Panc1 (cell line): ENCODE results near the gene CADM1. TPM values are rescaled to one million over a fixed set of nuclear protein-coding genes. Genes with fewer than 3 reads are reported as not detected.

Experiments used
- ATAC-seq: fragments of 200-7000 bp; cut with Tn5 transposase; 2 replicates; pipeline ENCODE4 v1.9.1; 2020; ENCODE audit warnings: mild to moderate bottlenecking, moderate library complexity
- BruUV-seq: library from RNA; stranded (reverse); fragments of 400-500 nt; replicated peaks from 2 replicates; lab custom pipeline; 2021; lab: Mats Ljungman, UMichigan
- CTCF ChIA-PET: fragments of 300-600 bp; sonication (Branson Sonifier 250); formaldehyde crosslinking; loops from one replicate; lab custom pipeline; 2022; ENCODE audit warnings: antibody characterized with exemption; lab: Charles Lee
- POLR2A ChIA-PET: fragments of 300-600 bp; sonication (Branson Sonifier 250); formaldehyde crosslinking; loops from one replicate; lab custom pipeline; 2022; ENCODE audit warnings: antibody characterized with exemption; lab: Charles Lee
- DNase-seq: peaks from one replicate; pipeline ENCODE4 v3.0.0-alpha.2; 2010; ENCODE audit warnings: low read depth, low spot score
- H3K27ac ChIP-seq: 2 replicates; pipeline ENCODE4 v1.5.1; 2011; ENCODE audit warnings: mild to moderate bottlenecking, low read length, inconsistent platforms
- H3K27me3 ChIP-seq: fragments of 200-500 bp; sonication (Bioruptor generic); 2 replicates; pipeline ENCODE4 v1.6.0; 2014; ENCODE audit warnings: low read length, inconsistent platforms; ENCODE audit not compliant: control insufficient read depth, insufficient read depth
- H3K36me3 ChIP-seq: fragments of 200-500 bp; sonication (Bioruptor generic); 2 replicates; pipeline ENCODE4 v1.5.1; 2014; ENCODE audit warnings: inconsistent platforms, mild to moderate bottlenecking, low read length, moderate library complexity; ENCODE audit not compliant: control insufficient read depth, insufficient read depth
- H3K4me1 ChIP-seq: 2 replicates; pipeline ENCODE4 v1.5.1; 2011; ENCODE audit warnings: inconsistent platforms, mild to moderate bottlenecking, low read length, moderate library complexity; ENCODE audit not compliant: control insufficient read depth, insufficient read depth
- H3K4me3 ChIP-seq, 2 experiments: 2 replicates each; pipeline ENCODE4 v1.5.1; 2011 to 2012; ENCODE audit warnings: low read depth in 2 of 2, low read length in 2 of 2, mild to moderate bottlenecking in 2 of 2, inconsistent platforms in 1 of 2, moderate library complexity in 1 of 2
- H3K9me3 ChIP-seq: fragments of 200-500 bp; sonication (Bioruptor generic); 2 replicates; pipeline ENCODE4 v1.5.1; 2014; ENCODE audit warnings: low read depth, mild to moderate bottlenecking, inconsistent platforms, low read length, moderate library complexity; ENCODE audit not compliant: control insufficient read depth, insufficient read depth
- POLR2AphosphoS5 ChIP-seq: IDR thresholded peaks from 2 replicates; pipeline ENCODE4 v1.6.1; 2012; ENCODE audit warnings: mild to moderate bottlenecking, low read depth, low read length, moderate library complexity
- SIN3A ChIP-seq: IDR thresholded peaks from 2 replicates; pipeline ENCODE4 v1.6.1; 2012; ENCODE audit warnings: low read depth, mild to moderate bottlenecking, low read length, moderate library complexity, borderline replicate concordance; ENCODE audit not compliant: insufficient read depth
- TCF7L2 ChIP-seq: IDR thresholded peaks from 2 replicates; pipeline ENCODE4 v1.6.1; 2011; ENCODE audit warnings: mild to moderate bottlenecking, low read depth, low read length, inconsistent platforms
- in situ Hi-C: cut with HindIII; loops from 2 replicates; pipeline ENCODE4 v1.10.0; 2016; ENCODE audit warnings: low sequenced_read_pairs, low pct_unique_long_range_greater_than_20kb
- intact Hi-C: fragments of 100-400 bp; cut with micrococcal nuclease; formaldehyde crosslinking; loops from one replicate; pipeline ENCODE4 v1.10.0; 2022; ENCODE audit not compliant: unreplicated experiment
- total RNA-seq: library from RNA; stranded (reverse); gene quantifications from one replicate; pipeline ENCODE4 v1.2.1, GENCODE V29; 2021; ENCODE audit not compliant: unreplicated experiment
- TF ChIP-seq, protein P1 (sequence below): fragments of 450-650 bp; IDR thresholded peaks from 2 replicates; pipeline ENCODE4 v1.5.1; 2017; ENCODE audit warnings: mild to moderate bottlenecking
- TF ChIP-seq, protein P2 (sequence below), 2 experiments: IDR thresholded peaks; 2 replicates each; pipeline ENCODE4 v1.6.1; 2011 to 2012; ENCODE audit warnings: low read depth in 2 of 2, control low read depth in 1 of 2, low read length in 1 of 2, mild to moderate bottlenecking in 1 of 2, moderate library complexity in 1 of 2; ENCODE audit not compliant: insufficient read depth in 1 of 2

Gene CADM1
- total RNA-seq, 1 experiment from 2014 or later: 3.9 TPM

DNA sequence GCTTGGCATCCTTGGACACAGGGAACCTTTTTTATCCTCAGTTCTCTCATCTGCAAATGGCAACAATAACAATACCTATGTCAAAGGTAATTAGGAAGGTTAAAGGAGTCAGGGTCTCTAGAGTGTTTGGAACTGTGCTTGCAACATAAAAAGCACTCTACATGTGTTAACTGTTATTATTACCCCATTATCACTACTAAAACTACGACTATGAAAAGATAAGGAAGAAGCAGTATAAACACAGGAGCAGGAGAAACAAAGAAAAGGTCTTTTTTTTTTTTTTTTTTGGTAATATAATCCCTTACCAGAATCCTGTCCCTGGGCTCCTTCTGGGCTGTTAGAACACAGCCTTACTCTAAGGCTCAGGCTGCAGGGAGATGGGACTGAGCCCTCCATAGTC lies 348.2 kb downstream of the CADM1 start:
- H3K9me3 ChIP-seq: no peaks in the 10 kb centered on the region

DNA sequence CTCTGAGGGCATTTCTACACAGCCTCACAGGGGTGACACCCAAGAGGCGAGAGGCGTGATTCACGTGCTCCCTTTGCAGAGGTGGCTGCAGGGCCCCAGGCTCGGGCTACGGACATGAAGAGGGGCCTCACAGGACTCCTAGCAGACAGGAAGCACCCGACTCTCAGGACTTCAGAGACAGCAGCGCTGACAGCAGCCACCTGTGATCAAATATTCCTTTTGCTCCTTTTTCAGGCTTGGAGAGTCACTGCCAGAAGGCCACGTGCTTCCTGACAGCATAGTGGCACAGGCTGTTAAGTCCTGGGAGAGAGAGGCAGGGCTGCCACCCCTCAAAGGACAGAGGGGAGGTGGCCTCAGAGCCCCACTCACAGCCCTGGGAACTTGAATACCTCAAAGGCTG lies 348.9 kb downstream of the CADM1 start:
- ATAC-seq (no peak), DNase-seq (no peak)
- in situ Hi-C loops: no loop called here
- ChIA-PET CTCF (no interaction called here), POLR2A (no interaction called here)
- no peak overlapping the region for H3K27ac ChIP-seq
- no TSS peak for BruUV-seq
- TF ChIP-seq, protein P1, sequence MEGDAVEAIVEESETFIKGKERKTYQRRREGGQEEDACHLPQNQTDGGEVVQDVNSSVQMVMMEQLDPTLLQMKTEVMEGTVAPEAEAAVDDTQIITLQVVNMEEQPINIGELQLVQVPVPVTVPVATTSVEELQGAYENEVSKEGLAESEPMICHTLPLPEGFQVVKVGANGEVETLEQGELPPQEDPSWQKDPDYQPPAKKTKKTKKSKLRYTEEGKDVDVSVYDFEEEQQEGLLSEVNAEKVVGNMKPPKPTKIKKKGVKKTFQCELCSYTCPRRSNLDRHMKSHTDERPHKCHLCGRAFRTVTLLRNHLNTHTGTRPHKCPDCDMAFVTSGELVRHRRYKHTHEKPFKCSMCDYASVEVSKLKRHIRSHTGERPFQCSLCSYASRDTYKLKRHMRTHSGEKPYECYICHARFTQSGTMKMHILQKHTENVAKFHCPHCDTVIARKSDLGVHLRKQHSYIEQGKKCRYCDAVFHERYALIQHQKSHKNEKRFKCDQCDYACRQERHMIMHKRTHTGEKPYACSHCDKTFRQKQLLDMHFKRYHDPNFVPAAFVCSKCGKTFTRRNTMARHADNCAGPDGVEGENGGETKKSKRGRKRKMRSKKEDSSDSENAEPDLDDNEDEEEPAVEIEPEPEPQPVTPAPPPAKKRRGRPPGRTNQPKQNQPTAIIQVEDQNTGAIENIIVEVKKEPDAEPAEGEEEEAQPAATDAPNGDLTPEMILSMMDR: no peak
- intact Hi-C loops: no loop called here
- no peaks in the 10 kb centered on the region; the same call in 1 of the 2 replicates for H3K27me3 ChIP-seq
- no peaks in the 10 kb centered on the region for H3K9me3 ChIP-seq
- no peak overlapping the region for H3K4me3 ChIP-seq
- H3K4me1 ChIP-seq: no peaks in the 10 kb centered on the region
- H3K36me3 ChIP-seq: no peaks in the 10 kb centered on the region

More for the DNA sequence above, 348.2 kb downstream of the CADM1 start:
- H3K4me1 ChIP-seq: no peaks in the 10 kb centered on the region
- no TSS peak for BruUV-seq
- H3K4me3 ChIP-seq: no peak overlapping the region
- H3K36me3 ChIP-seq: no peaks in the 10 kb centered on the region
- POLR2A ChIA-PET: no interaction called here
- TF ChIP-seq POLR2AphosphoS5 (no peak), SIN3A (no peak), TCF7L2 (no peak)
- TF ChIP-seq, protein P1: no peak
- TF ChIP-seq, protein P2, sequence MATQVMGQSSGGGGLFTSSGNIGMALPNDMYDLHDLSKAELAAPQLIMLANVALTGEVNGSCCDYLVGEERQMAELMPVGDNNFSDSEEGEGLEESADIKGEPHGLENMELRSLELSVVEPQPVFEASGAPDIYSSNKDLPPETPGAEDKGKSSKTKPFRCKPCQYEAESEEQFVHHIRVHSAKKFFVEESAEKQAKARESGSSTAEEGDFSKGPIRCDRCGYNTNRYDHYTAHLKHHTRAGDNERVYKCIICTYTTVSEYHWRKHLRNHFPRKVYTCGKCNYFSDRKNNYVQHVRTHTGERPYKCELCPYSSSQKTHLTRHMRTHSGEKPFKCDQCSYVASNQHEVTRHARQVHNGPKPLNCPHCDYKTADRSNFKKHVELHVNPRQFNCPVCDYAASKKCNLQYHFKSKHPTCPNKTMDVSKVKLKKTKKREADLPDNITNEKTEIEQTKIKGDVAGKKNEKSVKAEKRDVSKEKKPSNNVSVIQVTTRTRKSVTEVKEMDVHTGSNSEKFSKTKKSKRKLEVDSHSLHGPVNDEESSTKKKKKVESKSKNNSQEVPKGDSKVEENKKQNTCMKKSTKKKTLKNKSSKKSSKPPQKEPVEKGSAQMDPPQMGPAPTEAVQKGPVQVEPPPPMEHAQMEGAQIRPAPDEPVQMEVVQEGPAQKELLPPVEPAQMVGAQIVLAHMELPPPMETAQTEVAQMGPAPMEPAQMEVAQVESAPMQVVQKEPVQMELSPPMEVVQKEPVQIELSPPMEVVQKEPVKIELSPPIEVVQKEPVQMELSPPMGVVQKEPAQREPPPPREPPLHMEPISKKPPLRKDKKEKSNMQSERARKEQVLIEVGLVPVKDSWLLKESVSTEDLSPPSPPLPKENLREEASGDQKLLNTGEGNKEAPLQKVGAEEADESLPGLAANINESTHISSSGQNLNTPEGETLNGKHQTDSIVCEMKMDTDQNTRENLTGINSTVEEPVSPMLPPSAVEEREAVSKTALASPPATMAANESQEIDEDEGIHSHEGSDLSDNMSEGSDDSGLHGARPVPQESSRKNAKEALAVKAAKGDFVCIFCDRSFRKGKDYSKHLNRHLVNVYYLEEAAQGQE (IDR thresholded peaks at IDR 0.05; ENCODE audit: insufficient read depth in 1 of 2, low read depth in 2 of 2, low read length in 1 of 2): no peak
- CTCF ChIA-PET: no interaction called here
- ATAC-seq (no peak), DNase-seq (no peak)
- intact Hi-C loops (no loop called here), in situ Hi-C loops (no loop called here)
- H3K27me3 ChIP-seq: no peaks in the 10 kb centered on the region; the same call in 1 of the 2 replicates
- H3K27ac ChIP-seq: no peak overlapping the region
